Testis (tissue), 3 donors: ENCODE results near the gene ABCC9. TPM values are rescaled to one million over a fixed set of nuclear protein-coding genes. Genes with fewer than 3 reads are reported as not detected.

ENCODE experiments used
- DNase-seq: peaks from one replicate; pipeline ENCODE4 v3.0.0-alpha.2; 2019
- H3K27ac ChIP-seq, 2 donors: fragments of 200-600 bp; sonication (generic); one replicate each; pipeline ENCODE4 v1.5.1; 2019
- H3K27me3 ChIP-seq: fragments of 200-600 bp; sonication (generic); one replicate; pipeline ENCODE4 v1.5.1; 2019
- H3K36me3 ChIP-seq: fragments of 200-600 bp; sonication (generic); one replicate; pipeline ENCODE4 v1.5.1; 2017; ENCODE audit warnings: low read depth; ENCODE audit errors: missing control alignments
- H3K4me1 ChIP-seq: fragments of 200-600 bp; sonication (generic); one replicate; pipeline ENCODE4 v1.5.1; 2019
- H3K4me3 ChIP-seq, 2 donors: fragments of 200-600 bp; sonication (generic); one replicate each; pipeline ENCODE4 v1.5.1; 2017 to 2019
- H3K9me3 ChIP-seq: fragments of 200-600 bp; sonication (generic); one replicate; pipeline ENCODE4 v1.5.1; 2017
- CTCF ChIP-seq, 3 experiments: fragments of 450-650 bp in 2 of 3; fragments of 200-600 bp in 1 of 3; sonication (generic) in 1 of 3; IDR thresholded peaks; one replicate each; pipeline ENCODE4 v1.5.1; 2016 to 2019; ENCODE audit warnings: antibody characterized with exemption in 3 of 3, mild to moderate bottlenecking in 2 of 3, moderate library complexity in 1 of 3
- POLR2A ChIP-seq: fragments of 450-650 bp; IDR thresholded peaks from one replicate; pipeline ENCODE4 v1.6.1; 2017; ENCODE audit warnings: antibody characterized with exemption, mild to moderate bottlenecking, moderate library complexity
- WGBS, 2 donors: methylation state at CpG; one replicate each; pipeline ENCODE4 v1.1.5; 2018; 5-methylcytosine and 5-hydroxymethylcytosine counted together
- intact Hi-C: fragments of 100-400 bp; cut with DNase I; formaldehyde crosslinking; loops from one replicate; pipeline ENCODE4 v1.15.1; 2023; ENCODE audit warnings: low total_unique reads
- polyA plus RNA-seq: library from polyadenylated mRNA; stranded (reverse); fragments of 350-450 nt; fragmentation: Illumina TruSeq; extraction: RNeasy Lipid Tissue Mini Kit (QIAGEN cat#74804); gene quantifications from one replicate; pipeline ENCODE4 v1.2.3, GENCODE V29; 2014; ENCODE audit warnings: low read depth, low replicate concordance; ENCODE audit not compliant: insufficient read depth
- total RNA-seq, 2 donors: library from RNA; depleted of rRNA; stranded (reverse); fragments of >200 nt; gene quantifications; one replicate each; pipeline ENCODE4 v1.2.3, GENCODE V29; 2016

The ABCC9 gene
- total and polyA plus RNA-seq, 3 donors from 2014 or later = 2.1 to 2.7 (median 2.3) TPM

- no peaks in the 10 kb centered on the region for H3K36me3 ChIP-seq
- TF ChIP-seq POLR2A (no peak), CTCF (IDR thresholded peaks at IDR 0.05) (no peak)
- no peak overlapping the region for H3K4me3 ChIP-seq
- H3K27ac ChIP-seq = no peak overlapping the region
- intact Hi-C loops = no loop called here
- WGBS, 2 donors = 49 to 61% methylated on average over 8 of the region's 8 CpGs
- DNase-seq = no peak
- H3K27me3 ChIP-seq = no peaks in the 10 kb centered on the region
- no peaks in the 10 kb centered on the region for H3K9me3 ChIP-seq
- H3K4me1 ChIP-seq = no peaks in the 10 kb centered on the region
Observed at GRCh38 chr12:21828779-21829178, 112.4 kb downstream of the ABCC9 start.

- intact Hi-C loops = no loop called here
- Histone ChIP-seq H3K9me3 (no peaks in the 10 kb centered on the region), H3K27me3 (no peaks in the 10 kb centered on the region), H3K27ac (no peak overlapping the region), H3K4me3 (no peak overlapping the region), H3K4me1 (no peaks in the 10 kb centered on the region), H3K36me3 (no peaks in the 10 kb centered on the region)
- 86 to 89% methylated on average over 4 of the region's 4 CpGs for WGBS, 2 donors
- DNase-seq = no peak
- no peak for TF ChIP-seq CTCF (IDR thresholded peaks at IDR 0.05)
- TF ChIP-seq POLR2A = no peak
Observed at GRCh38 chr12:21828136-21828775, 113.0 kb downstream of the ABCC9 start.

- no peak overlapping the region for H3K4me3 ChIP-seq
- H3K4me1 ChIP-seq = no peaks in the 10 kb centered on the region
- TF ChIP-seq CTCF (IDR thresholded peaks at IDR 0.05) = no peak
- TF ChIP-seq POLR2A = no peak
- H3K27me3 ChIP-seq = no peaks in the 10 kb centered on the region
- 40 to 42% methylated on average over 3 of the region's 3 CpGs for WGBS, 2 donors
- H3K27ac ChIP-seq = no peak overlapping the region
- H3K9me3 ChIP-seq = no peaks in the 10 kb centered on the region
- no peak for DNase-seq
- no peaks in the 10 kb centered on the region for H3K36me3 ChIP-seq
- intact Hi-C loops = no loop called here
Observed at GRCh38 chr12:21827083-21827482, 114.1 kb downstream of the ABCC9 start.

- no peaks in the 10 kb centered on the region for H3K36me3 ChIP-seq
- no peaks in the 10 kb centered on the region for H3K4me1 ChIP-seq
- WGBS, 2 donors = 39 to 53% methylated on average over 4 of the region's 4 CpGs
- H3K27me3 ChIP-seq = no peaks in the 10 kb centered on the region
- intact Hi-C loops = no loop called here
- H3K9me3 ChIP-seq = no peaks in the 10 kb centered on the region
- H3K27ac ChIP-seq = no peak overlapping the region
- no peak for DNase-seq
- TF ChIP-seq CTCF (IDR thresholded peaks at IDR 0.05) (no peak), POLR2A (no peak)
- no peak overlapping the region for H3K4me3 ChIP-seq
Observed at GRCh38 chr12:21826618-21826910, 114.7 kb downstream of the ABCC9 start.

- Histone ChIP-seq H3K36me3 (no peaks in the 10 kb centered on the region), H3K27ac (no peak overlapping the region), H3K27me3 (no peaks in the 10 kb centered on the region), H3K4me3 (no peak overlapping the region), H3K4me1 (no peaks in the 10 kb centered on the region), H3K9me3 (no peaks in the 10 kb centered on the region)
- WGBS, 2 donors = 74 to 85% methylated on average over 2 of the region's 2 CpGs
- DNase-seq = no peak
- TF ChIP-seq POLR2A (no peak), CTCF (IDR thresholded peaks at IDR 0.05) (no peak)
- intact Hi-C loops = no loop called here
Observed at GRCh38 chr12:21825886-21826617, 115.2 kb downstream of the ABCC9 start.
